ENCODE data around the gene USP6.
"Not testable (repeated sequence)": the region's sequence is repeated elsewhere in the genome, so short reads cannot be mapped to it uniquely, and the experiment has no call there.

Gene USP6

GRCh38 chr17:5135131-5135712, 19.4 kb downstream of the USP6 start:
- not testable (repeated sequence) for H3K36me3 ChIP-seq (replicated peaks; ENCODE audit: insufficient read depth, low read length); H3K27ac ChIP-seq (ENCODE audit: low read length); H3K4me3 ChIP-seq (ENCODE audit: low read length); H3F3A ChIP-seq (ENCODE audit: insufficient read depth, low read length); H3K27me3 ChIP-seq (replicated peaks; ENCODE audit: insufficient read depth, low read length); H3K9ac ChIP-seq (ENCODE audit: low read length); H4K20me1 ChIP-seq (ENCODE audit: insufficient read depth, low read length); H2AFZ ChIP-seq (ENCODE audit: low read length); H3K79me2 ChIP-seq (ENCODE audit: low read length); H3K4me1 ChIP-seq (ENCODE audit: low read length); DNase-seq; H3K9me3 ChIP-seq (replicated peaks; ENCODE audit: insufficient read depth, low read length); H3K9me2 ChIP-seq (replicated peaks; ENCODE audit: insufficient read depth, low read length); H3K4me2 ChIP-seq (ENCODE audit: low read depth, low read length)

- no peaks in the 10 kb centered on the region for H3K4me1 ChIP-seq (ENCODE audit: low read length)
- no peak overlapping the region for H3K4me3 ChIP-seq (ENCODE audit: low read length)
- no peak overlapping the region for H3K9ac ChIP-seq (ENCODE audit: low read length)
- H3K27me3 ChIP-seq (replicated peaks; ENCODE audit: insufficient read depth, low read length) = no peaks in the 10 kb centered on the region; the same call in 1 of the 2 replicates
- no peak overlapping the region for H3K4me2 ChIP-seq (ENCODE audit: low read depth, low read length)
- TF ChIP-seq EZH2phosphoT487 (IDR thresholded peaks at IDR 0.05; ENCODE audit: low read length) (no peak), CTCF (IDR thresholded peaks at IDR 0.05; ENCODE audit: low read length) (no peak), EZH2 (optimal IDR thresholded peaks at IDR 0.05; ENCODE audit: low read depth, low read length) (no peak)
- no peaks in the 10 kb centered on the region for H3K9me3 ChIP-seq (replicated peaks; ENCODE audit: insufficient read depth, low read length)
- DNase-seq = no peak
- no peak overlapping the region for H3K27ac ChIP-seq (ENCODE audit: low read length)
- no peak overlapping the region for H2AFZ ChIP-seq (ENCODE audit: low read length)
- no peaks in the 10 kb centered on the region for H3K79me2 ChIP-seq (ENCODE audit: low read length)
- no peaks in the 10 kb centered on the region for H3K36me3 ChIP-seq (replicated peaks; ENCODE audit: insufficient read depth, low read length)
- H3K9me2 ChIP-seq (replicated peaks; ENCODE audit: insufficient read depth, low read length) = no peaks in the 10 kb centered on the region
- no peaks in the 10 kb centered on the region for H3F3A ChIP-seq (ENCODE audit: insufficient read depth, low read length)
- H4K20me1 ChIP-seq (ENCODE audit: insufficient read depth, low read length) = no peaks in the 10 kb centered on the region
Measured at GRCh38 chr17:5135726-5136579, 20.1 kb downstream of the USP6 start.

GRCh38 chr17:5136580-5137412, 21.0 kb downstream of the USP6 start:
- H3K9me2 ChIP-seq (replicated peaks; ENCODE audit: insufficient read depth, low read length); H3F3A ChIP-seq (ENCODE audit: insufficient read depth, low read length); H3K27ac ChIP-seq (ENCODE audit: low read length); H3K9me3 ChIP-seq (replicated peaks; ENCODE audit: insufficient read depth, low read length); DNase-seq; H2AFZ ChIP-seq (ENCODE audit: low read length); H3K36me3 ChIP-seq (replicated peaks; ENCODE audit: insufficient read depth, low read length); H3K4me1 ChIP-seq (ENCODE audit: low read length); H3K79me2 ChIP-seq (ENCODE audit: low read length); H4K20me1 ChIP-seq (ENCODE audit: insufficient read depth, low read length); H3K27me3 ChIP-seq (replicated peaks; ENCODE audit: insufficient read depth, low read length); H3K4me2 ChIP-seq (ENCODE audit: low read depth, low read length); H3K9ac ChIP-seq (ENCODE audit: low read length); H3K4me3 ChIP-seq (ENCODE audit: low read length): not testable (repeated sequence)

- not testable (repeated sequence) for H3K36me3 ChIP-seq (replicated peaks; ENCODE audit: insufficient read depth, low read length); H4K20me1 ChIP-seq (ENCODE audit: insufficient read depth, low read length); H3K9ac ChIP-seq (ENCODE audit: low read length); H3K27me3 ChIP-seq (replicated peaks; ENCODE audit: insufficient read depth, low read length); DNase-seq; H3K4me3 ChIP-seq (ENCODE audit: low read length); H3K9me3 ChIP-seq (replicated peaks; ENCODE audit: insufficient read depth, low read length); H3K79me2 ChIP-seq (ENCODE audit: low read length); H3F3A ChIP-seq (ENCODE audit: insufficient read depth, low read length); H3K4me1 ChIP-seq (ENCODE audit: low read length); H3K4me2 ChIP-seq (ENCODE audit: low read depth, low read length); H2AFZ ChIP-seq (ENCODE audit: low read length); H3K9me2 ChIP-seq (replicated peaks; ENCODE audit: insufficient read depth, low read length); H3K27ac ChIP-seq (ENCODE audit: low read length)
Measured at GRCh38 chr17:5137511-5138197, 21.8 kb downstream of the USP6 start.

GRCh38 chr17:5138198-5138544, 22.3 kb downstream of the USP6 start:
- not testable (repeated sequence) for H2AFZ ChIP-seq (ENCODE audit: low read length); H3K27ac ChIP-seq (ENCODE audit: low read length); H3F3A ChIP-seq (ENCODE audit: insufficient read depth, low read length); H4K20me1 ChIP-seq (ENCODE audit: insufficient read depth, low read length); H3K9ac ChIP-seq (ENCODE audit: low read length); H3K4me1 ChIP-seq (ENCODE audit: low read length); DNase-seq; H3K9me3 ChIP-seq (replicated peaks; ENCODE audit: insufficient read depth, low read length); H3K36me3 ChIP-seq (replicated peaks; ENCODE audit: insufficient read depth, low read length); H3K4me3 ChIP-seq (ENCODE audit: low read length); H3K4me2 ChIP-seq (ENCODE audit: low read depth, low read length); H3K27me3 ChIP-seq (replicated peaks; ENCODE audit: insufficient read depth, low read length); H3K9me2 ChIP-seq (replicated peaks; ENCODE audit: insufficient read depth, low read length); H3K79me2 ChIP-seq (ENCODE audit: low read length)

Data from MM.1S (cell line).